ENCODE data around the gene LMO2.
"Not testable (repeated sequence)": the region's sequence is repeated elsewhere in the genome, so short reads cannot be mapped to it uniquely, and the experiment has no call there.

- TF ChIP-seq CTCF, POLR2A (IDR thresholded peaks at IDR 0.05): not testable (repeated sequence)
These were observed 40.0 kb upstream of the LMO2 start for GRCh38 chr11:33931739-33932366.
